ENCODE results near the gene PIK3C2B.

PIK3C2B gene

DNA sequence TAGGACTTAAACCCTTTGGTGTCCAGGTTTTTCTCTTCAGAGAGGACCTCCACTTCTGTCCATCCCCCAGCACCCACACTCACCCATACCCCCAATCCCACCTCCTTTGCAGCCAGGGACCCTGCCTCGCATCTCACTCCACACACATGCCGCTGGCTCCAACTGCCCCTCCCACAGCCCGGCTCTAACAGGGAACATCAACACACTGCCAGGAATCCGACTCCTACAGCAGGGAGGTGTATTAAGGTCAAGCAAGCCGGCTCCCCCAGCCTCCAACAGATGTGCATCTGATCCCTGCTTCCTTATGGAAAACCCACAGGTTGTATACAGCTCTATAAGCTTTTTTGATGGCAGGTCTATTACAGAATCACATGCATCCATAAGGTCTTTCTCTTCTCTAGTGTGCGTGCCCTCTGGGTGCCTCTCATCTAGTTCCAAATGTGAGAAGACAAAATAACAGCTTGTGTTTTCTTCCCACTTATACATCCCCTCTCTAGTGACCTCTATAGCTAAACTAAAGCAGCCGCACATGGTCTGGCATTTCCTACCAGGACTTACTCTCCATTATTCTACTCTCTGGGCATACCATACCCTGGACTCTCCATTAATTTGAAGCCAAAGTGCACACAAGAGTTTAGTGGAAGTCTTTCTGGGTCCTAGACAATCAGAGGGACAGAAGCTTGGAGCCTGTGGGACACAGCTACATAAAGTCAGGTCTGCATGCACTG, 16.3 kb downstream of the PIK3C2B start:
- DNase-seq (ENCODE audit: low read depth): no peak
- TF ChIP-seq, protein P1, sequence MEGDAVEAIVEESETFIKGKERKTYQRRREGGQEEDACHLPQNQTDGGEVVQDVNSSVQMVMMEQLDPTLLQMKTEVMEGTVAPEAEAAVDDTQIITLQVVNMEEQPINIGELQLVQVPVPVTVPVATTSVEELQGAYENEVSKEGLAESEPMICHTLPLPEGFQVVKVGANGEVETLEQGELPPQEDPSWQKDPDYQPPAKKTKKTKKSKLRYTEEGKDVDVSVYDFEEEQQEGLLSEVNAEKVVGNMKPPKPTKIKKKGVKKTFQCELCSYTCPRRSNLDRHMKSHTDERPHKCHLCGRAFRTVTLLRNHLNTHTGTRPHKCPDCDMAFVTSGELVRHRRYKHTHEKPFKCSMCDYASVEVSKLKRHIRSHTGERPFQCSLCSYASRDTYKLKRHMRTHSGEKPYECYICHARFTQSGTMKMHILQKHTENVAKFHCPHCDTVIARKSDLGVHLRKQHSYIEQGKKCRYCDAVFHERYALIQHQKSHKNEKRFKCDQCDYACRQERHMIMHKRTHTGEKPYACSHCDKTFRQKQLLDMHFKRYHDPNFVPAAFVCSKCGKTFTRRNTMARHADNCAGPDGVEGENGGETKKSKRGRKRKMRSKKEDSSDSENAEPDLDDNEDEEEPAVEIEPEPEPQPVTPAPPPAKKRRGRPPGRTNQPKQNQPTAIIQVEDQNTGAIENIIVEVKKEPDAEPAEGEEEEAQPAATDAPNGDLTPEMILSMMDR (IDR thresholded peaks at IDR 0.05; ENCODE audit: insufficient read depth, low read depth, low read length, missing control alignments): no peak
- no peak overlapping the region for H3K4me3 ChIP-seq (ENCODE audit: low read length)

DNA sequence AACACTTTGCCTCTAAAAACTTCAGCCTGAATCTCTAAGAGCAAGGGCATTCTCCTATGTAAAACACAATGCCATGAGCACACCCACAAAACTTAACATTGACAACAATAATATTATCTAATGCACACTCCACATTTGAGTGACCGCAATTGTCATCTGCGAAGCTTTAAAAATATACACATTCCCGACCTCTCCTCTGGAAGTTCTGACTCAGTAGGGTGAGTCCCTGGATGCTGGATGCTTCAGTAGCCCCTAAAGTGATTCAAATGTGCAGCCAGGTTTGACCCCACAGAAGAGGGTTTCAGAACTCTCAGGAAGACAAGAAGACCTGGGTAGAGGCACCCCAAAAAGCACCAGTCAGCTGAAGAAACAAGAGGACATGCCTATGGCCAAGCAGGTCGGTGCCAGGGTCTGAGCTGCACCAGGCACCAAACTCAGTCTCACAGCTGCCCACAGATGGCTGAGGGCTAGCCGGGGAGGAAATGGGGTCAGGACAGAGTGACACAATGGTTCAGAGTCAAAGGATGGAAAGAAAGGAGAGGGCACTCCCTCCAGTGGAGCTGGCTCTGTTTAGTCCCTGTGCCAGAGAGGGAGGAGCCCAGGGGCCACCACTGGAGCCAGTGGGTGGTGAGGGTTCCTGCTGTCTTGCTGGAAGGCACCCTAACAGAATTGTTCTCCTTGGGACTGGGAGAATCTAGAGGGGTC, 17.4 kb downstream of the PIK3C2B start:
- TF ChIP-seq, protein P1 (IDR thresholded peaks at IDR 0.05; ENCODE audit: insufficient read depth, low read depth, low read length, missing control alignments): no peak
- H3K4me3 ChIP-seq (ENCODE audit: low read length): no peak overlapping the region
- DNase-seq (ENCODE audit: low read depth): no peak

DNA sequence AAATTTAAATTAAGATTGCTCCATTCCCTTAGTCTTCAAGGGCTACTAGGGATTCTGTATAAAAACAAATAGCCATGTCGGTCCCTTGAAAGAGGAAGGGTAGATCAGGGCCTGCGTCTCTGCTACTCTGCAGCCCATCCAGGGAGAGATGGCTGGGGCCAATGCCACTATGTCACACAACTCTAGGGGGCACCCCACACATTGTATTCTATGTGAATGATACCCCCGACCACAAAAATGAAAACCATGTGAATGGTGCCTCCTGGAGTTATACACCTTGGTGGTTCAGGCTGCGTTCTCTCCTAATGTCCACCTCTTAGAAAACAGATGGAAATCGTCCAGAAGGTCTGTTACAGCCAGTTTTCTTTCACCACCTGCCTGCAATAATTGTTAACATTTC, 18.0 kb downstream of the PIK3C2B start:
- TF ChIP-seq, protein P1 (IDR thresholded peaks at IDR 0.05; ENCODE audit: insufficient read depth, low read depth, low read length, missing control alignments): no peak
- H3K4me3 ChIP-seq (ENCODE audit: low read length): no peak overlapping the region

DNA sequence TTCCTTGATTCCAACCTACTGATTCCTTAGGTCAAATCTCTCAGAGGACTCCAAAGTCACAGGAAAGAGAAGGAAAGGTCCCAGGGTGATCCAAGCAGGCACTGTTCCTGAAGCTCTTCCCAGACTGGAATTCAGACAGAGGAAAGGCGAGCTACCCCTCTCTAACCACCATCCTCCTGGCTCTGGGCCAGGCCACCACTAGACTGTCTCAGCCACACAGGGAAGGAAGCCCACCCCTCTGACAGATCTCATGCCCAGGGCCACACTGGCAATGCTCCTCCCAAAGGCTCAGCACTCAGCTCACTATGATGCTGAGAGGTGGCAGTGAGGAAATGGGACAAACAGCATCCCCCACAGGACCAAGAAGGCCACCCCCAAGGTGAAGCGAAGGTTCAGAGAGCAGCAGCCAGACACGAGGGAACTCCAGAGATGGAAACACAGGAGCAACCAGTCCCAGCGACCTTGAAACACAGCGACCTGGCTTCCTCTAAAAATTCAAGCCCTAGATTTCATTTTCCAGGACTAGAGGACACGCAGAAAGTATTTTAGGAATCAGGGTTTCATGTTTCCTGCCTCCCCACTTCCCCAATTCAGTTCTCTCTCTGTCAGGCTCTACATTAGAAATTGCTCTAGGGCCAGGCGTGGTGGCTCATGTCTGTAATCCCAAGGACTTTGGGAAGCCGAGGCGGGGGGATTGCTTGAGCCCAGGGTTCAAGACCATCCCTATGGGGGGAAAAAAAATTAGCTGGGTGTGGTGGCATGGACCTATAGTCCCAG, 18.8 kb downstream of the PIK3C2B start:
- no peak overlapping the region for H3K4me3 ChIP-seq (ENCODE audit: low read length)
- TF ChIP-seq, protein P1 (IDR thresholded peaks at IDR 0.05; ENCODE audit: insufficient read depth, low read depth, low read length, missing control alignments): no peak
- no peak for DNase-seq (ENCODE audit: low read depth)

More for the DNA sequence above, 18.0 kb downstream of the PIK3C2B start:
- no peak for DNase-seq (ENCODE audit: low read depth)

DNA sequence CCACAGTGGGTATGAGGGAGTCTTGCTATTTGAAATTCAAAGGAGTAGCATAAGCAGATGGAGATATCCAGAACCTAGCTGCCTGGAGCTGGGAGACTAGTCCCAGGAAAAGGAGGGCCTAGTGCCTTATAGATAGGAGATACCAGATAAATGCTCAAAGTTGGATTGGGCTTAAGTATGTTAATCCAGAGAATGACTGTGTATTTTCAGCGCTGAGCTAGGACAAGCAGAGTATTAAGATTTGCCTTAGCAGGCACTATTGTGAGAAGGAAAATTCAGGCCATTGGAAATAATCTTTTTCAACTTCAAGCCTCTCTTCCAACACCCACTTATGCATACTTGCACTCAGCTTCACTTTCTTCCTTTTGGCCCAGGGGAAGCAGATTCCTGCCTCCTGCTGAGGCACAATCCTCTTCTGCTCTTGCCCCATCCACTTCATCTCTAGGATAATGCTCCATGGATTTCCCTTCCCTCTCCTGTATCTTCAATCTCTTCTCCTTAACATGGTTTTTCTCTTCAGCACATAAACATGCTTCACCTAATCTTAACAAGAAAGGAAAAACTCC, 21.1 kb downstream of the PIK3C2B start:
- no peak for DNase-seq (ENCODE audit: low read depth)
- TF ChIP-seq, protein P1 (IDR thresholded peaks at IDR 0.05; ENCODE audit: insufficient read depth, low read depth, low read length, missing control alignments): no peak
- H3K4me3 ChIP-seq (ENCODE audit: low read length): no peak overlapping the region

DNA sequence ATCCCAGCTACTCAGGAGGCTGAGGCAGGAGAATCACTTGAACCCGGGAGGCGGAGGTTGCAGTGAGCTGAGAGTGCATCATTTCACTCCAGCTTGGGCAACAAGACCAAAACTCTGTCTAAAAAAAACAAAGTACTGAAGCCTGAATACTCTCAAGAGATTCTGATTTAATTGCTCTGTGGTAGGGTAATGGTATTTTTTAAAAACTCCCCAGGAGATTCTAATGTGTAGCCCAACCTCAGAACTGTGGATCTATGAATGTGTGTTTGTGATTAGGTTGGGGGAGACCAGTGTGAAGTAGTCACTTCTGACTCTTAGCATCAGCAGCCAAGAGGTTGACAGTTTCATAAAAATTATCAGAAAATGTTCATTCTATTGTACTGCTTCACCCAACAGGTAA, 21.9 kb downstream of the PIK3C2B start:
- TF ChIP-seq, protein P1 (IDR thresholded peaks at IDR 0.05; ENCODE audit: insufficient read depth, low read depth, low read length, missing control alignments): no peak
- DNase-seq (ENCODE audit: low read depth): no peak
- H3K4me3 ChIP-seq (ENCODE audit: low read length): no peak overlapping the region
